ENCODE measurements around the gene PHOX2B. TPM values are rescaled to one million over a fixed set of nuclear protein-coding genes. Genes with fewer than 3 reads are reported as not detected.

The PHOX2B gene
- total RNA-seq: not detected in 2 replicates

DNA sequence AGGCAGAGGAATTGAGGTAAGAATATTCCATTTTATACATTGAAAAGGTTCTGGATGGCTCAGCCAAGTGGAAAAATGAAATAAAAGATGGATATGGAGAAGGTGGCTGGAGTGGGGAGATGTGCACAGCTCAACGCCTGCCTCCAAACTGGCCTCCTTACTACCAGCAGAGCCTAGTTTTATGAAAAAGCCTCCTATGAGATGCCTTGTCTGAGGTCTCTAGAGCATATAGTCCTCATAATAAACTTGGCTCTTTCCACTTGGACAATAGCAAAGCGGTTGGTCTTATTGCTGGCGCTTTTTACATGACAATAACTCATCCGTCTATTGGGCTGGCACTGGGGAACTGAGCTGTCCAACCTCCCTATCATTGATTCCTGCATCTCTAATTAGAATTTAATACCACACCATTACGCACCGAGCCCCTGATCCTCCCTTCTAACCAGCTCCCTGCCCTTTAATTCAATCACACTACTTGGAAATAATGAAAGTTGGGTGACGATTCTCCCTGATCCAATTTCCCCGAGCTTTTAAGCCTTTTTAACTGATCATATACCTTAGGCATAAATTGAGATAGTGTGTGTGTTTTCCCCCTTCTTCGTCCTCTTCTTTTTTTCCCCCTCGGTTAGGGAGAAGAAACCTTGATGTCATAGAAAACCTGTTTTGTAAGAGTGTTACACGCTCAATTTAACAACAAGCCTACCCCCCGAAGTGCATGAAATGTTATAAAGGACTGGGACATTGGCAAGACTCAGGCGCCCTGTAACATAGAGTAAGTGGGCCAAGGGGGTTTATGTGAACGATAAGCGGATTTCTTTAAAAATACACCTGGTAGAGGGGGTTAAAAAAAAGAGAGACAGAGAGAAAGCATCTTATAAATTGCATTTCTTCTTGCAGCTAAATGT is at the start of gene PHOX2B:
Gene PHOX2B, minus strand, starts transcription at position 155 of the 905 bp plus-strand sequence. Its CDS starts 115 bp downstream, at position 40.

Other genes with a start within 250 kb of the PHOX2B start
- 0.34 and 2.2 TPM in 2 replicates for gene LIMCH1, start 210.6 kb downstream of the PHOX2B start, total RNA-seq
- 28.7 and 34.3 TPM in 2 replicates for gene TMEM33, start 186.7 kb upstream of the PHOX2B start, total RNA-seq
- under 0.01 TPM in 1 of 2 replicates, not detected in the other for gene DCAF4L1, start 233.0 kb upstream of the PHOX2B start, total RNA-seq
- gene SLC30A9, start 241.8 kb upstream of the PHOX2B start, total RNA-seq: 43.4 and 47.7 TPM in 2 replicates